GM18520 (cell line): Measurements from ENCODE around the gene EIF1.
"Not testable (repeated sequence)": the region's sequence is repeated elsewhere in the genome, so short reads cannot be mapped to it uniquely, and the experiment has no call there.

Experiments
- ATAC-seq: cut with Tn5 transposase; IDR thresholded peaks from one replicate; pipeline ENCODE4 v1.9.1; 2021; ENCODE audit not compliant: unreplicated experiment

Gene EIF1

GRCh38 chr17:41678411-41678906 lies 10.2 kb upstream of the EIF1 start:
- no peak for ATAC-seq

DNA sequence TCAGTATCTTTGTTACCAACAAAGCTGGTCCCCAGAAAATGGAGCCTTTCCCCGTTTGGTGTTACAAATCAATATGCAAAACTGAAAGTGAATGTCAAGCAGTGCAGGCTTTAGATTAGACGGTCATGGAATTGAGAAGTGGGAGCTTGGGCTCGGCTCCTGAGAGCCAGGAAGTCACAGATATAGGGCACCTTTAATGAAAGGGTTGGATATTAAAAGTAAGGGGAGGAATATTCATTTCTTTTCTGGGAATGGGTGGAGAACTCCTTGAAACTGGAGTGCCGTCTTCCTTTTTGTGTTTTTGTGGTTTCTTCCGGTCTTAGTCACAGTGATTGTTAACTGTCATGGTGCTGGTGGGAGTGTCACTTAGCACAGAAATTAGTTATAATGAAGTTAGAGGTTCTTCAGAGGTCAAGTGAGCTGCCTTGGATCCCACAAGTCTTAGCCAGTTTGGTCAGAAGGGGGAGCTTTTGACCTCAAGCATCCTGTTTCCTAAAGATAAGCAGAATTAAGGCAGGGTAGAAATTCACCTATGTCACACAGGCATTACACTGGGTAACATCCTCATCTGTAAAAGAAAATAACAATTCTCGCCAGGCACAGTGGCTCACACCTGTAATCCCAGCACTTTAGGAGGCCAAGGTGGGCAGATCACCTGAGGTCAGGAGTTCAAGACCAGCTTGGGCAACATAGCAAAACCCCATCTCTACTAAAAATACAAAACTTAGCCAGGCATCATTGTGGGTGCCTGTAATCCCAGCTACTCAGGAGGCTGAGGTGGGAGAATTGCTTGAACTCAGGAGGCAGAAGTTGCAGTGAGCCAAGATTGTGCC lies 9.6 kb upstream of the EIF1 start:
- peak; percentile 61 for ATAC-seq

DNA sequence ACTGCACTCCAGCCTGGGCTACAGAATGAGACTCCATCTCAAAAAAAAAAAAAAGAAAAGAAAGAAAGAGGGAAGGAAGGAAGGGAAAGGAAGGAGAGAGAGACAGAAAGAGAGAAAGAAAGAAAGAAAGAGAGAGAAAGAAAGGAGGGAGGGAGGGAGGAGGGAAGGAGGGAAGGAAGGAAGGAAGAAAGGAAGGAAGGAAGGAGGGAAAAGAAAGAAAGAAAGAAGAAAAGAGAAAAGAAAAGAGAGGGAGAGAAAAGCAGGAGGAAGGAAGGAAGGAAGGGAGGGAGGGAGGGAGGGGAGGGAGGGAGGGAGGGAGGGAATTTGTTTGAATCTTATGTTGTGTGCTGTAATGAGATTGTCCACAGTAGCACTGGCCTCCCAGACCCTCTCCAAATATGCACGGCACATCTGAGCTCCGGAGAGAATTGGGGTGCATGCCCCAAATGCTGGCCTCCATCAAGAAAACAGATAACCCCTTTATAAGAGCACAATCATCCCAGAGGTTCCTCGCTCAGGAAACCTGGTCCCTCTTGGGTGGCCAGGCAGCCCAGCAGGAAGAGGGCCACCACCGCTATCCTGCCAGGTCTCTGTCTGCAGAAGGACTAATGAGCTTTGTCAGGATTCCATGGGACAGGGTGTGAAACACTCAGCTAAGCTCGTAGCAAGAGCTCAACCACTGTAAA lies 8.8 kb upstream of the EIF1 start:
- no peak for ATAC-seq

- no peak for ATAC-seq
Observed at GRCh38 chr17:41680426-41681040, 8.2 kb upstream of the EIF1 start.

DNA sequence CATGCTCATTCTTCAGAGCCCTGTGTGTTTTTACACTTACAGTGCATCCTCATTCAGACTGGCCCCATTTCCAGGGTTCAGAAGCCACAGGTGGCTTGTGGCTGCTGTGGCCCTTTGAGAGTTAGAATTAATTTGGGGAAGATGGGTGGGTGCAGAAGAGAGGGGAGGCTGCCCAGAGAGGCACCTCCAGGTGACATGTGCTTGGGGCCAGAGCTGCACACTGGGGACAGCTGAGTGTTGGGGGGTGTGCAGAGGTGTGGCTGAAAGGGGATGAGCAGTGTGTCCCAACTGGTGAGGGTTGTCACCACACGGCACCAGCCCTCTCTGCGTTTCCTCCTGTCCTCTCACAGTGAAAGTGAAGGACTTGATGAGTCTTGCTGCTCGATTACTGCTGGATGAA lies 6.9 kb upstream of the EIF1 start:
- ATAC-seq: no peak

DNA sequence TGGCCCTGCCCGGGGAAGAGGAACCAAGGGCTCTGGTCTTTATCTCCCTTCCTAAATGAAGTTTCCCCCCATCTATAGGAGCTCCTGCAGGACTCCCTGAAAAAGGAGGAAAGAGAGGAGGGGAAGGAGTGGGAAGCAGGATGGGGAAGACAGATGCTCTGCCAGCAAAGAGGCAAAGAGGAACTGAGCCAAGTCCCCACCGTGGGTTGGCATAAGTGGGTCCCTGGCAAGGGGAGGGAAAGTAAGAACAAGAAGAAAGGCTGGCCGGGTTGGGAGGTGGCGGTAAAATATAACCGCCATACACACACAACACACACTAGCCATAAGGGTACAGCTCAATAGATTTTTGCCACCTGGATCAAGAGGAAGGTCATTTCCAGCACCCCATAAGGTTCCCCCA lies 6.1 kb upstream of the EIF1 start:
- no peak for ATAC-seq

GRCh38 chr17:41683441-41684007 lies 5.2 kb upstream of the EIF1 start:
- no peak for ATAC-seq

DNA sequence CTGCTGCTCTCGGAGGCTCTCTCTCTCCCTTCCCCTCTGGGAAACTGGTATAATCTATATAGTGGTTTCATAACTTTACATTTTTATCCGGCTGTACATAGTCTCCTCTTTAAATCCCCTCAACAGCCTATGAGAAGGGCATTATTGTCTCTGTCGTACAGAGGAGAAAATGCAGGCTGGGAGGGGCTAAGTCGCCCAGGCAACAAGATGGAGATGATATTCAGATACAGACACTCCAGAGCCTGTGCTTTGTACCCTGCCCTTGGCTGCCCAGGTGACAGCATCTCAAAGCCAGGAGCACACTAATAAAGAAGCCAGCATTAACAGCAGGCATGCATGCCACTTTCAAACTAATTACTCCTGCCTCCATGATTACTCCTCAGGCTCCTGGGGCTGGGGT lies 4.7 kb upstream of the EIF1 start:
- ATAC-seq: no peak

DNA sequence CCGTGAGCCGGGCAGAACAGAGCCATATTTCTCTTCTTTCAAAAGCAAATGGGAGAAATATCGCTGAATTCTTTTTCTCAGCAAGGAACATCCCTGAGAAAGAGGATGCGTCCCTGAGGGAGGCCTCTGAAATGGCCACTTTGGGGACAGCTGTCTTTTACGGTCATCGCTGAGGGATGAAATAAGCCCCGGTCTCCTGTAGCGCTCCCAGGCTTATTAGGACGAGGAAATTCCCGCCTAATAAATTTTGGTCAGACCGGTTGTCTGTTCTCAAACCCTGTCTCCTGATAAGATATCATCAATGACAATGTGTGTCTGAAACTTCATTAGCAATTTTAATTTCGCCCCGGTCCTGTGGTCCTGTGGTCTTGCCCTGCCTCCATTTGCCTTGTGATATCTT lies 2.9 kb upstream of the EIF1 start:
- not testable (repeated sequence) for ATAC-seq

GRCh38 chr17:41686281-41686680 lies 2.4 kb upstream of the EIF1 start:
- ATAC-seq: no peak

DNA sequence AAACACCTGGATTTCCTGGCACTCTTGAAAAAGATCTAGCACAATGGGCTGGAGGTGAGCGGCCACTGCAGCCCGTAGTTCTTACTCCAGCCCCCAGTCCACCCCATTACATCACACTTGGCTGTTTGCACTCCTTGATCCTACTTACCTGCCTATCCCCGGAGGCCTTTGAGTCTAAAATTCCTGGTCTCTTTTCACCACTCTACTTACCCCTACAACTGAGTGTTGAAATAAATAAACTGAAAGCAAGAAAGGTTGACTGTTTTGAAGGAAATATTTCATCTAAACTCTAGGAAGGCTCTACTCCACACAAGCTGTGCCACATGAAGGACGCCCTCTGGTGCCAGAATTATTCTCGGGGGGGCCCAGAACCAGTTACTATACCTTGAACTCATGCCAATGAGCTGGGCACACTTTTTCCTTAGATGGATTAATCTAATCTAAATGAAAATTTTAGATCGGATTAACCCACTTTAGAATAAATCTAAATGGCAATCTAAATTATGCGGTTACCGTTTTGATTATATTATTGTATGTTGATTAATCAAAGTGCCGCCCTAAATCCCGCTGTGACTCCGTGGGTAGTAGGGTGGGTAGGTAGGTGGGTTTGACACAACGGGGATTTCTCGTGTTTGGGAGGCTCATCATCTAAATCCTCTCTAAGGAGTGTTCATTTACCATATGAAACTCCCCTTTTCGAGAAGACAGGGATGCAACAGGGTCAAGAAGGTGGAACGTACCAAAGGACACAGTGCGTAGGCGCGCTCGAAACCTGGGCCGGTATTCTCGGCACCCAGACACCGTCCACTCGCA lies 651 bp upstream of the EIF1 start:
- ATAC-seq: no peak

- no peak for ATAC-seq
Observed at GRCh38 chr17:41689497-41690299, 1.0 kb downstream of the EIF1 start.

DNA sequence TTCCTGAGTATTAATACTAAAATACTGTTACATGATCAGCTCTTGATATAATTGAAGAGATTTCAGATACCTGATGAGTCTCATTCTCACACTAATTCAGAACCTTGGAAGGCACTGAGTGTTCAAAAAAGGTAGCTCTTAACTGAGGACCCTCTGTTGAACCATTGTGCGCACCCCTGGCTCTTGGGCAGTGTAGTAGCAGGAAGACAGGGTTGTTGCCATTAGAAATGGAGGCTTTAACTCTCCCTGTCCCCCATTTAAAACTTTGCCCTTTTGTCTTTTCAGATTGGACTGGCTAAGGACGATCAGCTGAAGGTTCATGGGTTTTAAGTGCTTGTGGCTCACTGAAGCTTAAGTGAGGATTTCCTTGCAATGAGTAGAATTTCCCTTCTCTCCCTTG lies 1.8 kb downstream of the EIF1 start:
- ATAC-seq: no peak

- ATAC-seq: no peak
Observed at GRCh38 chr17:41691031-41691777, 2.5 kb downstream of the EIF1 start.

GRCh38 chr17:41692722-41693521 lies 4.2 kb downstream of the EIF1 start:
- no peak for ATAC-seq

DNA sequence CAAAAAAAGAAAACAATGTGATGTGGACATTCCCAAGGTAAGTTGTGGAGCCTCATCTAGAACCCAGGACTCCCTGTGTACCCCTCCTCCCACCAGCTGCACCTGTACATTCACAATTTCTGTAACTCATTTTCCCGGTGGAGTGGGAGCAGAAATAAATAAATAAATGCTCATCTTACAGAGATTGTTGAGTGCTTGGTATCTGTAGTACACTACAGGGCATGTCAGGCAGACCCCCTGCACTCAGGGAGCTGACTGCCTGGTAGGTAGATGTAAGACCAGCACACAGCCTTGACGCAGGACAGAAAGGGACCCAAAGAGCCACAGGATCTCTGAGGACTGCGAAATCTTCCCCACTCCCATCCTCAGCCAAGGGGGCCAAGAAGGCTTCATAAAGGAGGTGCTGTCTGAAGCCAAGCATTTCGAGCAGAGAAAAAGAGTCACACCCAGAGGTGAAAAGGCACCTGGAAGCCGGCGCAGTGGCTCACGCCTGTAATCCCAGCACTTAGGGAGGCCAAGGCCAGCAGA lies 6.5 kb downstream of the EIF1 start:
- ATAC-seq: no peak

DNA sequence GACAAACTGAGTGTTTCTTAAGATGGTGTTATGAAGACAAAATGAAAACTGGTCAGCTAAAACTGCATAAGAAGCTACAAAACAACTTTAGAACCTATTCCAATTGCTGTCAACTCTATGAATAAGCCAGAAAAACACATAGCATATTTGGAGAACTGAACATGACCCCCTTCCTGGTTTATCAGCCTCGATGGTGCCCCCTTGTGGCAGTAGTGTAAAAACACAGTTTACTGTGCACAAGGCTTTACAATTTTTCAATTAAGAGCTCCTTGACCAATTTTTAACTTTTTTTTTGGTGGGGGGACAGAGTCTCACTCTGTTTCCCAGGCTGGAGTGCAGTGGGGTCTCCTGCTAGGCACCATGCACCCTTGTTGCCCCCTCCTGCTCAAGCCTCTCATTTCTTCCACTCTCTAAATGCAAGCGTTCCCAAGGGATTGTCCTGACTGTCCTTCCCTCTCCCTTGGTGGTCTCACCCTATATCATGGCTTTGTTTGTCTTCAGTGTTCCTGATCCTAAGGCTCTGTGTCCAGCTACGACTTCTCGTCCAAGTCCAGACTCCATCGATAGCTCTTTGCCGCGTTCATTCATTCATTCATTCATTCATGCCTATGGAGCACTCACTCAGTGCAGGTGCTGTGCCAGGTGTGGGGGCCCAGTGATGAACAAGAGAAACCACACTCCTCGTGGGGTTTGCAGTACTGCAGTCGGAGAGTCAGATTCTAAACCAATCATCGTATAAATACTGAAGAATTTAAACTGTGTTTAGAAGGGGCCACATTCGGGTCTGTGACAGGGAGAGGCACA lies 7.5 kb downstream of the EIF1 start:
- ATAC-seq: no peak
